WTC11 (cell line): ENCODE measurements around the gene ARHGAP25. TPM values are rescaled to one million over a fixed set of nuclear protein-coding genes. Genes with fewer than 3 reads are reported as not detected.

Experiments used
- ATAC-seq: fragments of 200-7000 bp; cut with Tn5 transposase; 2 replicates; pipeline ENCODE4 v1.10.0; 2021; ENCODE audit warnings: mild to moderate bottlenecking, moderate library complexity
- CTCF ChIA-PET: fragments of 300-600 bp; sonication (Branson Sonifier 250); formaldehyde crosslinking; loops from one replicate; lab custom pipeline; 2021; ENCODE audit warnings: antibody characterized with exemption; lab: Charles Lee
- POLR2A ChIA-PET: fragments of 350-600 bp; sonication (Branson Sonifier 250); formaldehyde crosslinking; loops from one replicate; lab custom pipeline; 2021; ENCODE audit warnings: antibody characterized with exemption; lab: Charles Lee
- DNase-seq: peaks from one replicate; pipeline ENCODE4 v3.0.0; 2021; ENCODE audit warnings: low spot score
- H3K27ac Mint-ChIP-seq: 2 replicates; pipeline ENCODE4 v1.8.0; 2021; ENCODE audit warnings: mixed read lengths
- H3K27me3 Mint-ChIP-seq: 2 replicates; pipeline ENCODE4 v1.8.0; 2021; ENCODE audit warnings: low read depth, mild to moderate bottlenecking, moderate library complexity, mixed read lengths
- H3K36me3 Mint-ChIP-seq: 2 replicates; pipeline ENCODE4 v1.8.0; 2021; ENCODE audit warnings: mixed read lengths
- H3K4me1 Mint-ChIP-seq: 2 replicates; pipeline ENCODE4 v1.8.0; 2022; ENCODE audit warnings: mixed read lengths
- H3K4me3 Mint-ChIP-seq: 2 replicates; pipeline ENCODE4 v1.8.0; 2021; ENCODE audit warnings: mild to moderate bottlenecking, moderate library complexity, mixed read lengths
- H3K9me3 Mint-ChIP-seq: 2 replicates; pipeline ENCODE4 v1.8.0; 2021; ENCODE audit warnings: mixed read lengths
- ATF1 ChIP-seq: sonication (generic); formaldehyde crosslinking; IDR thresholded peaks from 2 replicates; pipeline ENCODE4 v1.8.1; 2023; ENCODE audit warnings: mild to moderate bottlenecking, moderate library complexity, missing genetic modification reagents
- FOXJ3 ChIP-seq: sonication (generic); formaldehyde crosslinking; IDR thresholded peaks from 2 replicates; pipeline ENCODE4 v1.9.0; 2021; ENCODE audit warnings: missing genetic modification reagents, mild to moderate bottlenecking, borderline replicate concordance
- NFYB ChIP-seq: sonication (generic); formaldehyde crosslinking; conservative IDR thresholded peaks from 2 replicates; pipeline ENCODE4 v1.8.0; 2022; ENCODE audit warnings: low read depth, missing genetic modification reagents
- SMAD4 ChIP-seq: sonication (generic); formaldehyde crosslinking; IDR thresholded peaks from 2 replicates; pipeline ENCODE4 v1.8.0; 2022; ENCODE audit warnings: mild to moderate bottlenecking, missing genetic modification reagents
- SP1 ChIP-seq: sonication (generic); formaldehyde crosslinking; conservative IDR thresholded peaks from 2 replicates; pipeline ENCODE4 v1.8.1; 2022; ENCODE audit warnings: missing genetic modification reagents
- TP53 ChIP-seq: sonication (generic); formaldehyde crosslinking; IDR thresholded peaks from 2 replicates; pipeline ENCODE4 v1.8.1; 2023; ENCODE audit warnings: mild to moderate bottlenecking, missing genetic modification reagents
- ZNF671 ChIP-seq: fragments of 250-450 bp; sonication (Bioruptor Pico); IDR thresholded peaks from 2 replicates; pipeline ENCODE4 v1.8.0; 2021; ENCODE audit warnings: mild to moderate bottlenecking
- total RNA-seq: library from RNA; stranded (reverse); gene quantifications from 3 replicates; pipeline ENCODE4 v1.2.3, GENCODE V29; 2021
- TF ChIP-seq, protein P1 (sequence below): sonication (generic); formaldehyde crosslinking; IDR thresholded peaks from 2 replicates; pipeline ENCODE4 v1.8.0; 2022; ENCODE audit warnings: missing genetic modification reagents
- TF ChIP-seq, protein P2 (sequence below): fragments of 250-450 bp; sonication (Bioruptor Pico); IDR thresholded peaks from 2 replicates; pipeline ENCODE4 v1.9.0; 2021; ENCODE audit warnings: moderate library complexity, mild to moderate bottlenecking, inconsistent platforms, borderline replicate concordance
- TF ChIP-seq, protein P3 (sequence below): sonication (generic); formaldehyde crosslinking; IDR thresholded peaks from 2 replicates; pipeline ENCODE4 v1.8.0; 2022; ENCODE audit warnings: mild to moderate bottlenecking, missing genetic modification reagents
- TF ChIP-seq, protein P4 (sequence below): sonication (generic); formaldehyde crosslinking; IDR thresholded peaks from 2 replicates; pipeline ENCODE4 v1.8.1; 2022; ENCODE audit warnings: missing genetic modification reagents, borderline replicate concordance
- TF ChIP-seq, protein P5 (sequence below): fragments of 200-600 bp; IDR thresholded peaks from 2 replicates; pipeline ENCODE4 v1.8.0; 2022; ENCODE audit warnings: antibody characterized with exemption
- TF ChIP-seq, protein P6 (sequence below): sonication (generic); formaldehyde crosslinking; IDR thresholded peaks from 2 replicates; pipeline ENCODE4 v1.8.1; 2023; ENCODE audit warnings: mild to moderate bottlenecking, moderate library complexity, missing genetic modification reagents

ARHGAP25 gene
- total RNA-seq, 1 experiment from 2014 or later: 2.9 TPM

DNA sequence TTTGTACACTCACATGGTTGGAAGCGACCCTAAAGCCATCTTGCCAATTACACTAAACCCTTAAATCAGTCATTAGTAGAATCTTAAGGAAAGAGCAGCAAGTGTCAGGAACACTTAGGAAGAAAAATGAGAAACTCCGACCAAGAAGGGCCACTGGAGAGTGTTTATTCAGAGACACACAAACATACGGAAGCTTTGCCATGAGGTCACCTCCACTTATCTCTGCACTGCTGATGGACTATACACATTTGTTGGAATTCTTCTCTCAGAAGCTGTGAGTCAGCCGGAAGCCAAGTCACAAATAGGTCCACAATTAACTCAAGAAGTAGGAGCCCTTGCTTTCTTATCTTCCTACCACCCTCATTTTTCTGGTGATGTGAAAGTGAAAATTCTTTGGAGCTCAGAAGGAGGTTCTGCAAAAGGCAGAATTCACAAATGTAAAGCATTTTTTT, 115.0 kb downstream of the ARHGAP25 start:
- TF ChIP-seq, protein P1, sequence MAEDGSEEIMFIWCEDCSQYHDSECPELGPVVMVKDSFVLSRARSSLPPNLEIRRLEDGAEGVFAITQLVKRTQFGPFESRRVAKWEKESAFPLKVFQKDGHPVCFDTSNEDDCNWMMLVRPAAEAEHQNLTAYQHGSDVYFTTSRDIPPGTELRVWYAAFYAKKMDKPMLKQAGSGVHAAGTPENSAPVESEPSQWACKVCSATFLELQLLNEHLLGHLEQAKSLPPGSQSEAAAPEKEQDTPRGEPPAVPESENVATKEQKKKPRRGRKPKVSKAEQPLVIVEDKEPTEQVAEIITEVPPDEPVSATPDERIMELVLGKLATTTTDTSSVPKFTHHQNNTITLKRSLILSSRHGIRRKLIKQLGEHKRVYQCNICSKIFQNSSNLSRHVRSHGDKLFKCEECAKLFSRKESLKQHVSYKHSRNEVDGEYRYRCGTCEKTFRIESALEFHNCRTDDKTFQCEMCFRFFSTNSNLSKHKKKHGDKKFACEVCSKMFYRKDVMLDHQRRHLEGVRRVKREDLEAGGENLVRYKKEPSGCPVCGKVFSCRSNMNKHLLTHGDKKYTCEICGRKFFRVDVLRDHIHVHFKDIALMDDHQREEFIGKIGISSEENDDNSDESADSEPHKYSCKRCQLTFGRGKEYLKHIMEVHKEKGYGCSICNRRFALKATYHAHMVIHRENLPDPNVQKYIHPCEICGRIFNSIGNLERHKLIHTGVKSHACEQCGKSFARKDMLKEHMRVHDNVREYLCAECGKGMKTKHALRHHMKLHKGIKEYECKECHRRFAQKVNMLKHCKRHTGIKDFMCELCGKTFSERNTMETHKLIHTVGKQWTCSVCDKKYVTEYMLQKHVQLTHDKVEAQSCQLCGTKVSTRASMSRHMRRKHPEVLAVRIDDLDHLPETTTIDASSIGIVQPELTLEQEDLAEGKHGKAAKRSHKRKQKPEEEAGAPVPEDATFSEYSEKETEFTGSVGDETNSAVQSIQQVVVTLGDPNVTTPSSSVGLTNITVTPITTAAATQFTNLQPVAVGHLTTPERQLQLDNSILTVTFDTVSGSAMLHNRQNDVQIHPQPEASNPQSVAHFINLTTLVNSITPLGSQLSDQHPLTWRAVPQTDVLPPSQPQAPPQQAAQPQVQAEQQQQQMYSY (CRISPR knock-in tag): no peak
- TF ChIP-seq, protein P2, sequence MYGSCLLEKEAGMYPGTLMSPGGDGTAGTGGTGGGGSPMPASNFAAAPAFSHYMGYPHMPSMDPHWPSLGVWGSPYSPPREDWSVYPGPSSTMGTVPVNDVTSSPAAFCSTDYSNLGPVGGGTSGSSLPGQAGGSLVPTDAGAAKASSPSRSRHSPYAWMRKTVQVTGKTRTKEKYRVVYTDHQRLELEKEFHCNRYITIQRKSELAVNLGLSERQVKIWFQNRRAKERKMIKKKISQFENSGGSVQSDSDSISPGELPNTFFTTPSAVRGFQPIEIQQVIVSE: no peak
- TF ChIP-seq, protein P3, sequence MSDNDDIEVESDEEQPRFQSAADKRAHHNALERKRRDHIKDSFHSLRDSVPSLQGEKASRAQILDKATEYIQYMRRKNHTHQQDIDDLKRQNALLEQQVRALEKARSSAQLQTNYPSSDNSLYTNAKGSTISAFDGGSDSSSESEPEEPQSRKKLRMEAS (CRISPR knock-in tag): no peak
- TF ChIP-seq ZNF671 (CRISPR knock-in tag): no peak
- Mint-ChIP-seq H3K9me3 (no peaks in the 10 kb centered on the region), H3K36me3 (no peaks in the 10 kb centered on the region), H3K4me3 (no peak overlapping the region), H3K27ac (no peak overlapping the region), H3K27me3 (no peaks in the 10 kb centered on the region), H3K4me1 (peaks cover 5% of the 10 kb centered on the region; the same call in 1 of the 2 replicates)
- ATAC-seq (no peak), DNase-seq (no peak)
- POLR2A ChIA-PET: no interaction called here
- CTCF ChIA-PET: no interaction called here

DNA sequence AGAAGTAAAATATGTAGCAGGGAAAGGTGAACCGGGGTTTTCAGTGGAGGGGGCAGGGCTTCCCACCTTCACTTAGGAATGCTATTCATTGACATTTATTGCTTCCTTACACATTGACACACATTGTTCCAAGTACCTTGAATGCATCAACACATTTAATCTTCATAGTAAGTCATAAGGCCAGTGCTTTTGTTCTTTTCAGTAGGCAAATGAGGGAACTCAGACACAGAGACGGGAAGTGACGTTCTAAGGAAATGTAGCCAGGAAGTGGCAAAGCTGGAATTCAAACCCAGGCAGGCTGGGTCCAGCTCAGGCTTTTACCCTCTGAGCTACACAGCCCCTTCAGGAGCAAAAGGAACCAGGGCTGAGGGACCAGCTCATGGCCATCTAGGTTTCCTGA, 115.9 kb downstream of the ARHGAP25 start:
- no peak overlapping the region for H3K4me3 Mint-ChIP-seq
- no peak for TF ChIP-seq SP1 (CRISPR knock-in tag)
- TF ChIP-seq, protein P4, sequence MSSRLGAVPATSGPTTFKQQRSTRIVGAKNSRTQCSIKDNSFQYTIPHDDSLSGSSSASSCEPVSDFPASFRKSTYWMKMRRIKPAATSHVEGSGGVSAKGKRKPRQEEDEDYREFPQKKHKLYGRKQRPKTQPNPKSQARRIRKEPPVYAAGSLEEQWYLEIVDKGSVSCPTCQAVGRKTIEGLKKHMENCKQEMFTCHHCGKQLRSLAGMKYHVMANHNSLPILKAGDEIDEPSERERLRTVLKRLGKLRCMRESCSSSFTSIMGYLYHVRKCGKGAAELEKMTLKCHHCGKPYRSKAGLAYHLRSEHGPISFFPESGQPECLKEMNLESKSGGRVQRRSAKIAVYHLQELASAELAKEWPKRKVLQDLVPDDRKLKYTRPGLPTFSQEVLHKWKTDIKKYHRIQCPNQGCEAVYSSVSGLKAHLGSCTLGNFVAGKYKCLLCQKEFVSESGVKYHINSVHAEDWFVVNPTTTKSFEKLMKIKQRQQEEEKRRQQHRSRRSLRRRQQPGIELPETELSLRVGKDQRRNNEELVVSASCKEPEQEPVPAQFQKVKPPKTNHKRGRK: no peak
- TF ChIP-seq, protein P5, sequence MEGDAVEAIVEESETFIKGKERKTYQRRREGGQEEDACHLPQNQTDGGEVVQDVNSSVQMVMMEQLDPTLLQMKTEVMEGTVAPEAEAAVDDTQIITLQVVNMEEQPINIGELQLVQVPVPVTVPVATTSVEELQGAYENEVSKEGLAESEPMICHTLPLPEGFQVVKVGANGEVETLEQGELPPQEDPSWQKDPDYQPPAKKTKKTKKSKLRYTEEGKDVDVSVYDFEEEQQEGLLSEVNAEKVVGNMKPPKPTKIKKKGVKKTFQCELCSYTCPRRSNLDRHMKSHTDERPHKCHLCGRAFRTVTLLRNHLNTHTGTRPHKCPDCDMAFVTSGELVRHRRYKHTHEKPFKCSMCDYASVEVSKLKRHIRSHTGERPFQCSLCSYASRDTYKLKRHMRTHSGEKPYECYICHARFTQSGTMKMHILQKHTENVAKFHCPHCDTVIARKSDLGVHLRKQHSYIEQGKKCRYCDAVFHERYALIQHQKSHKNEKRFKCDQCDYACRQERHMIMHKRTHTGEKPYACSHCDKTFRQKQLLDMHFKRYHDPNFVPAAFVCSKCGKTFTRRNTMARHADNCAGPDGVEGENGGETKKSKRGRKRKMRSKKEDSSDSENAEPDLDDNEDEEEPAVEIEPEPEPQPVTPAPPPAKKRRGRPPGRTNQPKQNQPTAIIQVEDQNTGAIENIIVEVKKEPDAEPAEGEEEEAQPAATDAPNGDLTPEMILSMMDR: no peak
- TF ChIP-seq, protein P2: no peak
- no peak for TF ChIP-seq NFYB (CRISPR knock-in tag)
- TF ChIP-seq, protein P3 (CRISPR knock-in tag): no peak
- TF ChIP-seq ATF1 (CRISPR knock-in tag): no peak
- TF ChIP-seq, protein P6, sequence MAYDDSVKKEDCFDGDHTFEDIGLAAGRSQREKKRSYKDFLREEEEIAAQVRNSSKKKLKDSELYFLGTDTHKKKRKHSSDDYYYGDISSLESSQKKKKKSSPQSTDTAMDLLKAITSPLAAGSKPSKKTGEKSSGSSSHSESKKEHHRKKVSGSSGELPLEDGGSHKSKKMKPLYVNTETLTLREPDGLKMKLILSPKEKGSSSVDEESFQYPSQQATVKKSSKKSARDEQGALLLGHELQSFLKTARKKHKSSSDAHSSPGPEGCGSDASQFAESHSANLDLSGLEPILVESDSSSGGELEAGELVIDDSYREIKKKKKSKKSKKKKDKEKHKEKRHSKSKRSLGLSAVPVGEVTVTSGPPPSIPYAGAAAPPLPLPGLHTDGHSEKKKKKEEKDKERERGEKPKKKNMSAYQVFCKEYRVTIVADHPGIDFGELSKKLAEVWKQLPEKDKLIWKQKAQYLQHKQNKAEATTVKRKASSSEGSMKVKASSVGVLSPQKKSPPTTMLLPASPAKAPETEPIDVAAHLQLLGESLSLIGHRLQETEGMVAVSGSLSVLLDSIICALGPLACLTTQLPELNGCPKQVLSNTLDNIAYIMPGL: no peak
- TF ChIP-seq SMAD4: no peak
- TF ChIP-seq FOXJ3: no peak
- TF ChIP-seq TP53: no peak
- H3K27me3 Mint-ChIP-seq: no peaks in the 10 kb centered on the region; the same call in 1 of the 2 replicates
- ATAC-seq (no peak), DNase-seq (no peak)
- POLR2A ChIA-PET: no interaction called here
- CTCF ChIA-PET: interaction anchor here (1.5 to 1.8 kb wide), 2 partner anchors 14 to 99 kb away, joined by 4 to 8 read pairs; no protein-coding TSS in a partner anchor
- peaks cover 5% of the 10 kb centered on the region; the same call in 1 of the 2 replicates for H3K4me1 Mint-ChIP-seq
- H3K27ac Mint-ChIP-seq: no peak overlapping the region
- H3K9me3 Mint-ChIP-seq: no peaks in the 10 kb centered on the region
- H3K36me3 Mint-ChIP-seq: no peaks in the 10 kb centered on the region
